ENCODE data around the gene TNFAIP8. TPM values are rescaled to one million over a fixed set of nuclear protein-coding genes. Genes with fewer than 3 reads are reported as not detected.
"Not testable (repeated sequence)": the region's sequence is repeated elsewhere in the genome, so short reads cannot be mapped to it uniquely, and the experiment has no call there.

TNFAIP8 gene
- total RNA-seq, 1 experiment from 2014 or later = 7.3 TPM

DNA sequence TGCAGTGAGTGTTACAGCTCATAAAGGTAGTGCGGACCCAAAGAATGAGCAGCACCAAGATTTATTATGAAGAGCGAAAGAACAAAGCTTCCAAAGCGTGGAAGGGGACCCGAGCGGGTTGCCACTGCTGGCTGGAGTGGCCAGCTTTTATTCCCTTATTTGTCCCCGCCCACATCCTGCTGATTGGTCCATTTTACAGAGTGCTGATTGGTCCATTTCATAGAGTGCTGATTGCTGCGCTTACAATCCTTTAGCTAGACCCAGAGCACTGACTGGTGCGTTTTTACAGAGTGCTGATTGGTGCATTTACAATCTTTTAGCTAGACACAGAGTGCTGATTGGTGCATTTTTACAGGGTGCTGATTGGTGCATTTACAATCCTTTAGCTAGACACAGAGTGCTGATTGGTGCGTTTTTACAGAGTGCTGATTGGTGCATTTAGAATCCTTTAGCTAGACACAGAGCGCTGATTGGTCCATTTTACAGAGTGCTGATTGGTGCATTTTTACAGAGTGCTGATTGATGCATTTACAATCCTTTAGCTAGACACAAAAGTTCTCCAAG, 76.9 kb downstream of the TNFAIP8 start:
- not testable (repeated sequence) for H3K4me2 ChIP-seq (ENCODE audit: insufficient read depth, insufficient read length, low read length); H2AK5ac ChIP-seq (ENCODE audit: insufficient read length, low read length); H4K20me1 ChIP-seq (ENCODE audit: control insufficient read depth, insufficient read depth, insufficient read length); DNase-seq; H4K8ac ChIP-seq (replicated peaks; ENCODE audit: insufficient read length, low read depth, low read length); H3K27ac ChIP-seq (ENCODE audit: insufficient read length, low read depth, low read length); H4K91ac ChIP-seq (ENCODE audit: insufficient read length, low read depth, low read length); H3K4ac ChIP-seq (ENCODE audit: low read depth, low read length); H3K4me3 Mint-ChIP-seq; H3K56ac ChIP-seq (ENCODE audit: insufficient read length, low read depth, low read length); H2BK15ac ChIP-seq (ENCODE audit: low read depth, low read length); H3K27me3 Mint-ChIP-seq (ENCODE audit: low read depth); H3K79me1 ChIP-seq (ENCODE audit: insufficient read depth, low read depth, low read length, poor library complexity, severe bottlenecking); H2BK5ac ChIP-seq (ENCODE audit: insufficient read length, low read length); H3K9ac ChIP-seq (ENCODE audit: extremely low read depth, insufficient read length, low read length); H3K18ac ChIP-seq (ENCODE audit: insufficient read length, low read depth, low read length); H2BK120ac ChIP-seq (ENCODE audit: low read depth, low read length, poor library complexity, severe bottlenecking); H3K23me2 ChIP-seq (ENCODE audit: insufficient read length, low read depth, low read length, poor library complexity, severe bottlenecking); H3K27me3 ChIP-seq (ENCODE audit: insufficient read depth, low read length); H2BK12ac ChIP-seq (ENCODE audit: insufficient read length, low read depth, low read length); H3K14ac ChIP-seq (ENCODE audit: insufficient read depth, low read length); H3K23ac ChIP-seq (ENCODE audit: insufficient read length, low read depth, low read length); H3T11ph ChIP-seq (ENCODE audit: low read length); H2BK20ac ChIP-seq (ENCODE audit: low read depth, low read length, poor library complexity, severe bottlenecking); H2AFZ ChIP-seq (ENCODE audit: low read length); H3K79me2 ChIP-seq (ENCODE audit: insufficient read depth, low read length); H3K27ac Mint-ChIP-seq; H4K5ac ChIP-seq (ENCODE audit: insufficient read length, low read depth, low read length); H3K4me1 ChIP-seq (ENCODE audit: insufficient read depth, low read length)
- peaks cover 22 to 24% of the 10 kb centered on the region in 2 experiments for H3K4me1 Mint-ChIP-seq
- H3K9me3 ChIP-seq (ENCODE audit: control insufficient read depth, low read depth, low read length) = peaks cover 12% of the 10 kb centered on the region
- WGBS (ENCODE audit: extremely low coverage, insufficient read length, low lambda C conversion rate) = no CpG with 5 or more reads among the region's 10 CpGs
- peaks cover 18 to 43% (median 19%) of the 10 kb centered on the region in 3 experiments for H3K36me3 Mint-ChIP-seq (ENCODE audit: insufficient read depth in 1 of 3, low read depth in 3 of 3)
- peaks cover 26 to 48% of the 10 kb centered on the region in 2 experiments for H3K9me3 Mint-ChIP-seq

Measured in H9 (cell line).